Measurements from ENCODE around the gene CBY1.
A peak's percentile ranks its signal among the peaks of the same experiment; 100 is the strongest.

The CBY1 gene

DNA sequence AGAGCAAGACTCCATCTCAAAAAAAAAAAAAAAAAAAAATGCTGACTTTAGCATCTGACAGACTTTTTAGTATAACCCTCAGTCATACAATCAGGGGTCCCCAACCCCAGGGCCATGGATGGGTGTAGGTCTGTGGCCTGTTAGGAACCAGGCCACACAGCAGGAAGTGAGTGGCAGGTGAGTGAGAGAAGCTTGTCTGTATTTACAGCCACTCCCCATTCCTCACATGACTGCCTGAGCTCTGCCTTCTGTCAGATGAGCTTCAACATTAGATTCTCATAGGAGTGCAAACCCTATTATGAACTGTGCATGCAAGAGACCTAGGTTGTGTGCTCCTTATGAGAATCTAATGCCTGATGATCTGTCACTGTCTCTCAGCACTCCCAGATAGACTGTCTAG is 3.6 kb upstream of the CBY1 start:
- DNase-seq, result no peak

DNA sequence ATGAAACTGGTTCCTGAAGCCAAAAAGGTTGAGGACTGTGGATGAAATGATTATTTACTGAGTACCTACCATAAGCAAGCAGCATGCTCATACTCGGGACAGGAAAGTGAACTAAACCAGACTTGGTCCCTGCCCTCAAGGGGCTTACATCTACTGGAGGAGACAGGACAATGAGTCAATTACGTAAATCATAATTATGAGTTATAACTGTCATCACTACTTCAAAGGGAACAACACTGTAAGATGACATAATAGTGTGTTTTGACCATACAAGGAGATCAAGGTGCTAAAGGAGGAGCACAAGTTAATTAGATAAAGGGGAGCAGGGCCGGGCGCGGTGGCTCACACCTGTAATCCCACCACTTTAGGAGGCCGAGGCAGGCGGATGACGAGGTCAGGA is 2.7 kb upstream of the CBY1 start:
- no peak for DNase-seq

DNA sequence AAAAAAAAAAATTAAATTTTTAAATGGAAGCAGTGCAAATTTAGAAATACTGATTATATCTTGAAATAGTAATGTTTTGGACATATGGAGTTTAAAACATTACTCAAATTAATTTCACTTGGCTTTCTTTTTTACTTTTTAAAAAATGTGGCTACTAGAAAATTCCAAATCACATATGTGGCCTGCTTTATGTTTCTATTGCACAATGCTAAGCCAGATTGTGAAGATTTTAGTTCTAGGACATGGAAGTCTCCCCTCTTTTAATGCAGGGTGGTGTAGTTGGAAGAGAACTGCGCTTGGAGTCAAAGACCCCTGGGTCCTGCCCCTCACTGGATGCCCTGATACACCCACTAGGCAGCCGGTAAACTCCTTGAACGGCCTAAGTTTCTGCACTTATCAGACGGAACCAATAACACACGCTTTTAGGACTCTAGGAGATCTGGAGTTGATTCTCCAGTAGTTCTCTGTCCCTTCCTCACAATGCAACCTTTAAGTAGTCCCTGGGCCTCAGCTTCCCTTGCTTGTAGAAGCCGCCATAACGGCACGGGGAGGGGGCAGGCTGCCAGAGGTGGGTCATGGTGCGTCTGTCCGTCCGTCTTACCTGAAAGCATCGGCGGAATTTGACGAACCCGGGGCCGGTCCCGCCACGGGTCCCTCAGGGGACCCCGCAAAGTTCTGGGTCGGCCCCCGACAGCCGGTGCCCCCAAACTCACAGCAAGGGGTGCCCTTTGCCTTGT is 751 bp upstream of the CBY1 start:
- DNase-seq, result no peak

DNA sequence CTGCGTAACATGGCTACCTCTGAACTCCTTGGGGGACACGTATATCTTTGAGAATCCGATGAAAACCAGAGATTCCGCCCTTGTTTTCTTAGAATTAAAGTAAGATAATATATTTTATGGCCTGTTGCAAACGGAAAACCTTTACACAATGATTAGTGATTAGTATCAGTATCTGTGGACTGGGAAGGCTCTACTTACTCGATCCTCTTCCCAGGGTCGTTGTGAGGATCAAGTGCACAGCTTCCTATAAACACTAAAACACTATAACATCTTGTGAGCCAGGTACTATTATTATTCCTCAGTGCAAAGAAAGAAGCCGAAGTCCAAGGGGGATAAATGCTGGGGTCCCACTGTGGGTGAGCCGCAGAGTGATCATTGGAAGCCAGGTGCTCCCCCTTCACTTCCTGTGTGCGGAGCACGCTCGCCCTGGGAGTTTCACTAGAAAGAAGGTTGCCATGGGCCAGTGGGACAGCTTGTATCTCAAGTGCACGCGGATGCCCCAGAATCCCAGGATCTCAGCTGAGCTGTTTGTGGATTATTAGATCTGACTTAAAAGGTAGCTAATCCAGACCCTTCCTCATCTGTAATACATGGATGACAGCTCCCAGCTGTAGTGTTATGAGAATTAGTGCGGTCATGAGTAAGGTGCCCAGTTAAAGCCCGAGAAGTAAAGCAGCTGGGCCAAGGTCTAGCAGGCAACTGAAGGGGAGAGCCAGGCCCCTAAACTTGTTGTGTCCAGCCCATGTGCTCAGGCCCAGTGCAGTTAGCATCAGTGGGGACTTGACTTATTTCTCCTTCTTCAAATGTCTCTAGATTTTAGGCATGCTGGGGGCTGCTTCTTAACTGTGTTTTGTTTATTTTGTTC is 839 bp downstream of the CBY1 start:
- no peak for DNase-seq

DNA sequence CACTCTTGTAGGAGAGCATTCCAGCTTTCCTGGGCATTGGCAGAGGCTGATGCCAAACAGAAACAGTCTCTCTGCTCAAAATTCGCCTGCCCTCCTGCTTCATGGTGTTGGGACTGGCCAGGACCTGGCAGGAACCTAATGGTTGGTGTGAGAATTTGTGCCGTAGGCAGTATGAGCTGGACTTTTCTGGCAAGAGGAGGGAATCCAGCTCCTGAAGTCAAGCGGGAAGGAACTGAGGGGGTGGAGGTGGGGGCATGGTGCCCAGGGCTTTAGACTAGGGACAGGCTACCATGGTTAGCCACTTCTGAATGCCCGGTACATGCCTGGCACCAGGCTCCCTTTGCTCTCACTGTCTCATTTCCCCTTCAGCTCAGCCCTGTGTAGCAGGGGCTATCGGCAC is 18.4 kb downstream of the CBY1 start:
- DNase-seq, result no peak

DNA sequence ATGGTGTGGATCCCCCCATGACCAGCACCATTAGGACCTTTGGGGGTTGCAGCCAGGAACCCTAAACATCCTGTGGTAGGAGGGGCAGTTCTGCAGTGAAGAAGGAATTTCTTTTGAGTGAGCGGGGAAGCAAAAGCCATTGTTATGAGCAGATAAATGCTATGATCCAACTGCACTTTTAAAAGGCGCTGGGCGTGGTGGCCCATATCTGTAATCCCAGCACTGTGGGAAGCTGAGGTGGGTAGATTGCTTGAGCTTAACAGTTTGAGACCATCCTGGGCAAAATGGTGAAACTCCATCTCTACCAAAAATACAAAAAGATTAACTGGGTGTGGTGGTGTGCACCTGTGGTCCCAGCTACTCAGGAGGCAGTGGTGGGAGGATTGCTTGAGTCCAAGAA is 19.4 kb downstream of the CBY1 start:
- no peak for DNase-seq

DNA sequence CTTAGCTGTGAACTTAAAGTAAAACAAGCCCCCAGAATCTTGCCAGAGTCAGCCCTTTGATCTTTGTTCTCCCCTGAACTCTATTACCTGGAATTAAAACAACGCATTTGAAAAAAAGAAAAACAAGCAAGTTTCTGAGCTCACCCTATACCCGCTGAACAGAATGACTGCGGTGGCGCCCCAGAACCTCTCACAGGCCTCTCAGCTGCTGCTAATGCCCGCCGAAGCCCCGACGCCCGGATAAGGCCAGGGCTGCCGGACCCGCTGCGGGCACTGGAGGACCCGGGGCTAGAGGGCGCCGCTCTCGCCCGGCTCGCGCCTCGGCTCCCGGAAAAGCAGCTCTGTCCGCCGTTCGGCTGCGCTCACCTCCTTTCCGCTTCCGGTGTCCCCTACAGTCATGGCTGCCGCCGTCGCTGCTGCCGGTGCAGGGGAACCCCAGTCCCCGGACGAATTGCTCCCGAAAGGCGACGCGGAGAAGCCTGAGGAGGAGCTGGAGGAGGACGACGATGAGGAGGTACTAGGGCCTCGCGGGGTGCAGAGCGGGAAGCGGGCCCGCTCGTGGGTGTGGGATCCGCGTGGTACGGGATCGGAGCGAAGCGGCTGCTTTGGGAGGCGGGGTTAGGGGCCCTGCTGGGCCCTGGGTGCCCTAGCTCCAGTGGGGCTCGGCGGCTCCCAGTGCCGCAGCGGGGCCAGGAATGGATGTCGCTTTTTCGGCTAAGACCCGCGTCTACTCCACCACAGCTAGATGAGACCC is 25.3 kb downstream of the CBY1 start, which contains the start of gene TOMM22:
Gene TOMM22, plus strand, starts transcription at position 376 of the 754 bp plus-strand sequence. Its CDS starts 22 bp downstream, at position 398.
- peak; percentile 81 for DNase-seq

- DNase-seq, result no peak
Measured at GRCh38 chr22:38684895-38685294, 28.5 kb downstream of the CBY1 start.

DNA sequence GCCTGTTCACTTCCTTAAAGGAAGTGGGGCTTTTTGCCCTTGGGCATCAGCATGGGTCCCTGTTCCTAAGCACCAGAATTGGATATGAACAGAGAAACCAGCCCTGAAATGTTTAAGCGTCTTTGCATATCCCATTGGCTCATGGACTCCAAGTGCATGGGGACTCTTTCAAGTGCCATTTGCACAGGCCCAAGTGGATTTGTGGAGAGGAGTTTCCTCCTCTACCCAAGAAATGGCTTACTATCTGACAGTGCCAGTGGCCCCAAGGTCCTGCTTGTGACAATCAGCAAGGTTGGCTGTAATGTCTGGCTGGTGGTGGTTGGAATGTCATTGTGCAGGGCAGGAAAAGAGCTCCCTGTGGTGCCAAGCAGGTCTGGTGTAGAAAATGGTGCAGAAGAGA is 29.3 kb downstream of the CBY1 start:
- DNase-seq, result no peak

DNA sequence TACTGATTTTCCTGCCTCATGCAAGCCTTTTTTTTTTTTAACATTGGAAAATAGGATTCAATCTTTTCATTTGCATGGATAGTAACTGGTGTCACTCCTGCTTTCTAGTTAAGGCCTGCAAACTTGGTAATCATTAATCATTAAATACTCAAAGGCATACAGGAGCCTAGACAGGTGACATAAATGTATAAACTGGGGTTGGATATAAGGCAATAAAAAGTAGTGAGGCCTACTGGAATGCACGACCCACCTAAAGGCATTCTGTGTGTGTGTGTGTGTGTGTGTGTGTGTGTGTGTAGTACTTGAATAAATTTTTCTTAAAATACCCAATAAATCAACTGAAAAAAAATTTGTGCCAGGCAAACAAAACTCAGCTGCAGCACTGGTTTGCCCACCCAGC is 33.2 kb downstream of the CBY1 start:
- DNase-seq, result no peak

GRCh38 chr22:38694049-38694448 is 37.6 kb downstream of the CBY1 start:
- no peak for DNase-seq

DNA sequence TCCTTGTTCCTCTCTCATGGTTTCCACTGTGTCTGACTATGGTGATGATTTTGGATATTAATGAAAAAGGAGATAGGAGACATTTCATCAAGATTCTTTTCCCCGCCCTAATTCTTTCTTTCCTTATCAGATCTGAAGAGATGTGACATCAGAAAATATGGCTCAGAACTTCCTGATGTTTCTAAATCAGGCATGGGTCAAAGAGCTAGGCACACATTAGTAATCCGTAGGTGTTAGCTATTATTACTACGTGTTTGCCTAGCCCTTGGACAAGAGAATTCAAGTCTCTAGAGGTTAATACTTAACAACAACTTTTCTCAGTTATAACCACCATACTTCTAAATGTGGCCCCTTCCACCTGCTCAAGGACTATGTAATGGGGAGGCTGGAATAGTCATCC is 38.5 kb downstream of the CBY1 start:
- DNase-seq, result no peak

DNA sequence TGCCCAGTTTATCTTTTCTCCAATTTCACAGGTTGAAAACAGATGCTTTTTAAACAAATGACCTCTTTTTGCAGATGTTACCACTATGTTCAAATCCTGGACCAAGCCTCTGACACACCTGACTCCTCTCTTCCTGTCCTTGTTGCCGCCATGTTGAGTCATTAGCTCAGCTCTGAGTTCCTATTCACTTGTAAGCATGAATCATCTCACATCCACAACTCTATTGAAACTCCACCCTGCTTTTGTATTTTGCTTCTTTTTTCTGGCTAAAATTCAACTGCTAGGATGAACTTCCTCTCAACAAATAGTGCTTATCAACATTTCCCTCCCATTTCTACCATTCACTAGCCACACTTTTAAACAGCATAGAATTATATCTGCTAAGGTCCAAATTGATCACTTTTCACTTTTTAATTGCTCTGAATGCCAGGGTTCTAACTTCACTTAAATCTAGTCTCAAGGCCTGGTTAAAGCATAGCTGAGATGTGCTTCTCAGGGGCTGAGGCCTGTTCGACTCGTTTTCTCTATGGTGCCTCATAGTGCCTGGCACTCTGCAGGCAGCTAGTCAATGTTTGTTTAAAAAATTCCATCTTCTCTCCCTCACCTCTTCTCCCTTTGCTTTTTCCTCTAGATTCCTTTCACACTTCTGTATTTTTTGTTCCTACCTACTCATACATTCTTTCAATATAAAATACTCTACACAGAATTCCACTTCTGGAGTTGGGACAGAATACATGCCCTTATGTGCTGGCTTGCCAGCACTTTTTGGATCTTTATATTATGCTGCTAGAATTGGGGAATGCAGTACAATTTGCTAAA is 40.4 kb downstream of the CBY1 start:
- DNase-seq, result peak; percentile 64

DNA sequence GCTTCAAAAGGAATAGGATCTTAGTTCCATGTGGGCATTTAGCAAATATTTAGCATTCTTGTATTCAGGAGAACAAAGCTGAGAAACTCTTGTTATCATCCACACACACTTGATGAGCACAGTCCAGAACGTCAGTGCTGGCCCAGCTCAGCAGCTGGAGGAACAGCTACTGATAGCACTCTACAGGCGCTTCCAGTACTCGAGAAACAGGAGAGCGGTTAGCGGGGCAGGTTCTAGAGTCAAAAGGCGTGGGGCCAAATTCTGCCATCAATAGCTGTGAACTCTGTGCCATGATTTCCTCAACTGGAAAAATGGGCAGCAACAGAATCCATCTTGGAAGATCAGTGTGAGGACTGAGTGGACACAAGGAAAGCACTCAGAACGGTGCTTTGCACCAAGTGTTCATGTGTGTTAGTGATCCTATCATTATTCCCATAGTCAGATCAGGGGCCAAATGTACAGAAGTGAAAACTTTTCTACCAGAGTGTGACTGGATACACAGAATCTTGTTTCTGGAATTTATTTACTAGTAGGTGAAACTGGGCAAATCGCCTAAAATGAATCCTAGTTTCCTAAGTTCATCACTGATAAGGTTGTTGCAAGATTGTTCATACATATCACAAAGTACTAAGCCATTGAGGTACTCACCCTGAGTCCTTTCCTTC is 41.1 kb downstream of the CBY1 start:
- no peak for DNase-seq

GRCh38 chr22:38698407-38699094 is 42.1 kb downstream of the CBY1 start:
- no peak for DNase-seq

GRCh38 chr22:38699143-38699542 is 42.7 kb downstream of the CBY1 start:
- no peak for DNase-seq

GRCh38 chr22:38699784-38700183 is 43.3 kb downstream of the CBY1 start:
- no peak for DNase-seq

GRCh38 chr22:38700270-38700788 is 43.9 kb downstream of the CBY1 start:
- DNase-seq, result no peak

DNA sequence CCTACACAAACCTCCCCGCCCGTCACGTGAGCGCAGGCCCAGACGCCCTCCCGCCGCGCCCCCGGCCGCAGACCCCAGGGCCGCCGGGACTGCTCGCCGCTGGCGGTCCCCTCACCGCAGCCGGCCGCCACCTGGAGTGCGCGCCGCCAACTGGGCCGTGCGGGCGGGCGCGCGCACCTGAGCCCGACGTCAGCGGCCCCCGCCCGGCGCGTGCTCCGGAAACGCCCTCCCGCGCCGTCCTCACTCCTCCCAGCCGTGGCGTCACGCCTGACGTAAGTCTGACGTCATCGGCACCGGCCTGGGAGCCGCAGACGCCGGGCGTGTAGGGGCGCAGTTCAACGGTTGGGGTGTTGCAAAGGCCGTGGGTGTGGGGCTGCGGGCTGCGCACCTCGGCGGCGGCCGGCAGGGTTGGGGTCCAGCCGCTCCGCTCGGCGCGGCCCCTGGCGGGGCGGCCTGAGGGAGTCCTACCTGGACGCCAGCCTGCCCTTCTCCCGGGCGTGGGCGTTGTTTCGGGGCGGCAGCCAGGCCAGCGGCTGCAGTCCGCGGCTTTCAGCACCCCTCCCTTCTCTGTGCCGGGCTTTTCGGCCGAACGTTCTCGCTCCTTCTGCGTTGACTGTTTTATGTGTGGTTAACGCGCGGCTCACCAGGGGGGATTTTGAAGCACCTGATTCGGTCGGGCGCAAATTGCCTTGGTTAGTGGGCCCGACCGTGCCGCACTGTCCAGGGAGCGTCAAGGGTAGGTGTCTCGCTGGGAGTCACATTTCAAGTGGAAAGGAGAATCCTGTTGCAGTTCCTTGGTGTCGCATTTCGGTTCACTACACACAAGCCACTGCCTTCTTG is 44.6 kb downstream of the CBY1 start, which contains the start of gene JOSD1:
Gene JOSD1, minus strand, starts transcription at position 155 of the 840 bp plus-strand sequence. CDS start 956 bp downstream, outside the sequence.
- DNase-seq, result peak; percentile 84

DNA sequence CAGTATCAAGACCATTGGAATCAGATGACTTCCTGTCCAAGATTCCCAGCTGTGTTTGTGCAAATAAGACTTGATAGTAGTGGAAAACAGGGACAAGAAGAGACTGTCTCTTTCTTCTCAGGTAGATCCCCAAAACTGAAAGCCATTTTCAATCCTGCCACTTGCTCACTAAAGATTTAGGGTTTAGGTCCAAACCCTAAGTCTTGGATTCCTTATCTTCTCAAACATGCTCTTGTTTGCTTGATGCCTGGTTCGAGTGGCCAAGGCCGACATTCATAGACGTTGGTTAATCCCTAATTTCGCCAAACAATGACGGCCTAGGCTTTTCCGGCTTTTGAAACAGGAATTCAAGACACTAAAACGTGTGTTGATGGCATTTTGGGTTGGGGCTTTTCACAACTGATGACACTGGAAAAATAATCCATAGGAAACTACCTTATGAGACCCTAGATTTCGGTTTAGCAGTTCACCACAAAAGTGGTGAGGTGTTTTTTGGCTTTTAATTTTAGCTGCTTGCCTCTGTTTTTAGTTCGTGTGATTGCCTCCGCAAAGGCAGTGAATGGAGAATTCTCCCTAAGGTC is 48.3 kb downstream of the CBY1 start:
- no peak for DNase-seq

Data from MV-4-11 (cell line).